GM06990 (cell line): ENCODE results near the gene LYPD6.
"Not testable (repeated sequence)": the region's sequence is repeated elsewhere in the genome, so short reads cannot be mapped to it uniquely, and the experiment has no call there.

Experiments used
- DNase-seq: peaks from one replicate; pipeline ENCODE4 v3.0.0-alpha.2; 2011; ENCODE audit not compliant: insufficient read length; ENCODE audit errors: extremely low read depth
- H3K27me3 ChIP-seq: replicated peaks from 2 replicates; pipeline ENCODE4 v1.6.0; 2011; ENCODE audit warnings: low read length; ENCODE audit not compliant: control insufficient read depth, insufficient read depth
- H3K36me3 ChIP-seq: 2 replicates; pipeline ENCODE4 v1.5.1; 2011; ENCODE audit warnings: low read length; ENCODE audit not compliant: control insufficient read depth, insufficient read depth
- H3K4me3 ChIP-seq: replicated peaks from 2 replicates; pipeline ENCODE4 v1.5.1; 2011; ENCODE audit warnings: low read depth, mild to moderate bottlenecking, control low read depth, low read length
- CTCF ChIP-seq: IDR thresholded peaks from 2 replicates; pipeline ENCODE4 v1.5.1; 2011; ENCODE audit warnings: low read length, control low read depth, mild to moderate bottlenecking, inconsistent platforms; ENCODE audit not compliant: insufficient read depth, poor library complexity, severe bottlenecking

The LYPD6 gene

GRCh38 chr2:149486664-149487063, 156.3 kb downstream of the LYPD6 start:
- Histone ChIP-seq H3K27me3 (peaks cover 2% of the 10 kb centered on the region), H3K4me3 (no peak overlapping the region), H3K36me3 (no peaks in the 10 kb centered on the region)
- DNase-seq = no peak
- TF ChIP-seq CTCF = no peak

GRCh38 chr2:149487189-149487588, 156.8 kb downstream of the LYPD6 start:
- no peak for TF ChIP-seq CTCF
- Histone ChIP-seq H3K4me3 (no peak overlapping the region), H3K27me3 (peaks cover 2% of the 10 kb centered on the region), H3K36me3 (no peaks in the 10 kb centered on the region)
- DNase-seq = no peak

- Histone ChIP-seq H3K36me3 (no peaks in the 10 kb centered on the region), H3K4me3 (no peak overlapping the region), H3K27me3 (peaks cover 2% of the 10 kb centered on the region)
- no peak for DNase-seq
- no peak for TF ChIP-seq CTCF
These were observed 158.5 kb downstream of the LYPD6 start for GRCh38 chr2:149488706-149489440.

GRCh38 chr2:149489452-149489851, 159.1 kb downstream of the LYPD6 start:
- no peak for DNase-seq
- H3K4me3 ChIP-seq = no peak overlapping the region
- H3K36me3 ChIP-seq = no peaks in the 10 kb centered on the region
- peaks cover 2% of the 10 kb centered on the region for H3K27me3 ChIP-seq
- TF ChIP-seq CTCF = no peak

- TF ChIP-seq CTCF = no peak
- peaks cover 2% of the 10 kb centered on the region for H3K27me3 ChIP-seq
- H3K4me3 ChIP-seq = no peak overlapping the region
- H3K36me3 ChIP-seq = no peaks in the 10 kb centered on the region
- no peak for DNase-seq
These were observed 159.9 kb downstream of the LYPD6 start for GRCh38 chr2:149490296-149490695.

GRCh38 chr2:149492923-149493322, 162.5 kb downstream of the LYPD6 start:
- no peak overlapping the region for H3K4me3 ChIP-seq
- DNase-seq = no peak
- H3K36me3 ChIP-seq = no peaks in the 10 kb centered on the region
- peaks cover 2% of the 10 kb centered on the region for H3K27me3 ChIP-seq
- TF ChIP-seq CTCF = no peak

- H3K27me3 ChIP-seq, DNase-seq, H3K4me3 ChIP-seq, H3K36me3 ChIP-seq: not testable (repeated sequence)
These were observed 168.8 kb downstream of the LYPD6 start for GRCh38 chr2:149499204-149499603.

GRCh38 chr2:149506808-149507207, 176.4 kb downstream of the LYPD6 start:
- H3K4me3 ChIP-seq, H3K27me3 ChIP-seq, H3K36me3 ChIP-seq, DNase-seq: not testable (repeated sequence)
